Lower leg skin (tissue), 3 donors: ENCODE data around the gene ELOVL1.

Source experiments
- CTCF ChIP-seq, 3 donors: fragments of 450-650 bp; IDR thresholded peaks; one replicate each; pipeline ENCODE4 v1.5.1; 2016; ENCODE audit warnings: antibody characterized with exemption in 3 of 3, mild to moderate bottlenecking in 3 of 3, moderate library complexity in 2 of 3
- POLR2A ChIP-seq, 2 donors: fragments of 450-650 bp; IDR thresholded peaks; one replicate each; pipeline ENCODE4 v1.6.1; 2016 to 2017; ENCODE audit warnings: antibody characterized with exemption in 2 of 2, mild to moderate bottlenecking in 1 of 2, moderate library complexity in 1 of 2

DNA sequence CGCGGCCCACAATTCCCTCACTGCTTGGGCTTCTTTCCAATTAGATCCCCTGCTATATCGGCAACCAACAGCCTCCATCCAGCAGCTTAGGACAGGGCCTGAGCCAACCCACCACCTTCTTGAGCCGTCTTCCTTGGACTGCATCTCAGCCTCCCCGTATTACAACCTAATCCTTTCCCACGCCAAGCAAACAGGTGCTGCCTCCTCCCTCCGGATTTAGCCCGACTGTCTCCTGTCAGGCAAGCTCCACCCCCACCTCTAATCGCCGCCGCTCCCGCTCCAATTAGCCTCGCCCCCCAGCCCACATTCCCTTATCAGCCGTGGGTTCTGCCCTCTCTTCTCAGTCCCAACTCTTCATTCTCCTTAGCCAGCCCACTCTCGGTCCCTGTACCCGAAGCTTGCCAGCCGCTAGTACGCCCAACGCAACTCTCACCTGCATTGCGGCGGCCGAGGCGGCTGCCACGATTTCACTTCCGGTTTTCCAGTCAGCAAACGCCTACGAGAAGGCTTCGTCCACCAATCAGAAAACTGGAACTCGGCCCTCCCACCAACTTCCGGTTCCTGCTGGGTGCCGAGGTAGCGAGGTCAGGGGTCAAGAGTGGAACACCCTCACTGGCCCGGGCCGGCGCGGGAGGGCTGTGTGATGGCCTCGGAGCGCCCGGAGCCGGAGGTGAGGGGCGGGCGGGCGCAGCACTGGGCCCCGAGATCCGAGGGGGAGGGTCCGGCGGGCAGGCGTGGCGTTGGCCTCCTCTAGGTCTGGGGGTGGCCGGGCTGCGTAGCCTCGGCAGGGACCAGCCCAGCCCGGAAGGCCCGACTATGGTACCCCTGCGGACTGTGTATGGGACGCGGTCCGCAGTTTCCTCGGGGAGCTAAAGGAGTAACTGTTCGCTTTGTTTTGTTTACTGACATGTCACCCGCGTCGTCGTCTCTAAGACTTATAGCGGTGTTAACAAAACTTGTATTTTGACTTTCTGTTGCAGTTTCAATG, 21.8 kb upstream of the ELOVL1 start, which contains the start of the genes MED8 and SZT2:
- TF ChIP-seq CTCF (IDR thresholded peaks at IDR 0.05) (no peak), POLR2A (IDR thresholded peaks at IDR 0.05) (peak in 1 of 2 donors; percentile 47)
